Measurements from ENCODE around the gene ARID3B.

ARID3B gene

GRCh38 chr15:74621546-74621920, 80.5 kb downstream of the ARID3B start:
- Histone ChIP-seq H3K4me3 (ENCODE audit: low read depth, low read length) (no peak overlapping the region), H3K27me3 (no peaks in the 10 kb centered on the region), H3K4me1 (peaks cover 3% of the 10 kb centered on the region), H3K9me3 (no peaks in the 10 kb centered on the region), H3K36me3 (peaks cover 77% of the 10 kb centered on the region)
- no peak for DNase-seq
- no peak for TF ChIP-seq CTCF (IDR thresholded peaks at IDR 0.05; ENCODE audit: low read depth, low read length)

GRCh38 chr15:74621936-74622335, 80.9 kb downstream of the ARID3B start:
- DNase-seq, result no peak
- H3K4me1 ChIP-seq, result no peaks in the 10 kb centered on the region; the same call in none of the 2 replicates
- TF ChIP-seq CTCF (IDR thresholded peaks at IDR 0.05; ENCODE audit: low read depth, low read length), result no peak
- H3K9me3 ChIP-seq, result no peaks in the 10 kb centered on the region
- no peaks in the 10 kb centered on the region for H3K27me3 ChIP-seq
- no peak overlapping the region for H3K4me3 ChIP-seq (ENCODE audit: low read depth, low read length)
- peaks cover 81% of the 10 kb centered on the region for H3K36me3 ChIP-seq

- Histone ChIP-seq H3K36me3 (peaks cover 89% of the 10 kb centered on the region), H3K9me3 (no peaks in the 10 kb centered on the region), H3K4me3 (ENCODE audit: low read depth, low read length) (no peak overlapping the region), H3K27me3 (no peaks in the 10 kb centered on the region), H3K4me1 (no peaks in the 10 kb centered on the region)
- TF ChIP-seq CTCF (IDR thresholded peaks at IDR 0.05; ENCODE audit: low read depth, low read length), result no peak
- no peak for DNase-seq
Measured at GRCh38 chr15:74622758-74623157, 81.7 kb downstream of the ARID3B start.

- no peak for TF ChIP-seq CTCF (IDR thresholded peaks at IDR 0.05; ENCODE audit: low read depth, low read length)
- no peaks in the 10 kb centered on the region for H3K27me3 ChIP-seq
- no peak overlapping the region for H3K4me3 ChIP-seq (ENCODE audit: low read depth, low read length)
- H3K4me1 ChIP-seq, result no peaks in the 10 kb centered on the region
- no peak for DNase-seq
- no peaks in the 10 kb centered on the region for H3K9me3 ChIP-seq
- peaks cover 99% of the 10 kb centered on the region for H3K36me3 ChIP-seq
Measured at GRCh38 chr15:74624020-74624602, 83.1 kb downstream of the ARID3B start.

GRCh38 chr15:74625693-74626092, 84.7 kb downstream of the ARID3B start:
- Histone ChIP-seq H3K27me3 (no peaks in the 10 kb centered on the region), H3K36me3 (peaks cover 93% of the 10 kb centered on the region), H3K9me3 (no peaks in the 10 kb centered on the region), H3K4me1 (no peaks in the 10 kb centered on the region), H3K4me3 (ENCODE audit: low read depth, low read length) (no peak overlapping the region)
- no peak for TF ChIP-seq CTCF (IDR thresholded peaks at IDR 0.05; ENCODE audit: low read depth, low read length)
- no peak for DNase-seq

- no peak for DNase-seq
- Histone ChIP-seq H3K9me3 (no peaks in the 10 kb centered on the region), H3K4me1 (no peaks in the 10 kb centered on the region), H3K27me3 (no peaks in the 10 kb centered on the region), H3K36me3 (peaks cover 86% of the 10 kb centered on the region), H3K4me3 (ENCODE audit: low read depth, low read length) (no peak overlapping the region)
- no peak for TF ChIP-seq CTCF (IDR thresholded peaks at IDR 0.05; ENCODE audit: low read depth, low read length)
Measured at GRCh38 chr15:74626336-74626735, 85.3 kb downstream of the ARID3B start.
